GM12873 (cell line): Measurements from ENCODE around the gene SPRR2A.

ENCODE experiments used
- TF ChIP-seq, protein P1 (sequence below): IDR thresholded peaks from 2 replicates; pipeline ENCODE4 v1.5.1; 2012; ENCODE audit warnings: low read depth, mild to moderate bottlenecking, moderate library complexity, low read length, control low read depth; ENCODE audit not compliant: insufficient read depth; ENCODE audit errors: missing control alignments

SPRR2A gene

DNA sequence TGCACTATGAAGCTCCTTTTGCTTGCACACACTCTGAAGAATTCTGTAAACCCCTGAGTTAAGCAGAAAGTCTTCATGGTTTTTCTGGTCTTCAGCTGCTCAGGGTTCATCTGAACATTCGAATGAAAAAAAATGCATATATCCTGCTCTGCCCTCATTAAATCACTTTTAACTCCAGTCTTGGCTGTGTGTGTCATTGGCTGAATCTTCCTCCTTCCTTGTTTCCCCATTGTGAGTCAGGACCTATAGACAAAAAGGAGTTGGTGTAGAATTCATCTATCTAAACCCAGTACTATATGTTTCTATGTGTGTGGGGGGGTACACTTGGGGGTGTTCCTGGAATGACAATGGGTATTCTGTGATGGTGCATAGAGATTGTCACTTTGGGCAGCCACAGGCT is 32.9 kb downstream of the SPRR2A start:
- TF ChIP-seq, protein P1, sequence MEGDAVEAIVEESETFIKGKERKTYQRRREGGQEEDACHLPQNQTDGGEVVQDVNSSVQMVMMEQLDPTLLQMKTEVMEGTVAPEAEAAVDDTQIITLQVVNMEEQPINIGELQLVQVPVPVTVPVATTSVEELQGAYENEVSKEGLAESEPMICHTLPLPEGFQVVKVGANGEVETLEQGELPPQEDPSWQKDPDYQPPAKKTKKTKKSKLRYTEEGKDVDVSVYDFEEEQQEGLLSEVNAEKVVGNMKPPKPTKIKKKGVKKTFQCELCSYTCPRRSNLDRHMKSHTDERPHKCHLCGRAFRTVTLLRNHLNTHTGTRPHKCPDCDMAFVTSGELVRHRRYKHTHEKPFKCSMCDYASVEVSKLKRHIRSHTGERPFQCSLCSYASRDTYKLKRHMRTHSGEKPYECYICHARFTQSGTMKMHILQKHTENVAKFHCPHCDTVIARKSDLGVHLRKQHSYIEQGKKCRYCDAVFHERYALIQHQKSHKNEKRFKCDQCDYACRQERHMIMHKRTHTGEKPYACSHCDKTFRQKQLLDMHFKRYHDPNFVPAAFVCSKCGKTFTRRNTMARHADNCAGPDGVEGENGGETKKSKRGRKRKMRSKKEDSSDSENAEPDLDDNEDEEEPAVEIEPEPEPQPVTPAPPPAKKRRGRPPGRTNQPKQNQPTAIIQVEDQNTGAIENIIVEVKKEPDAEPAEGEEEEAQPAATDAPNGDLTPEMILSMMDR, result no peak

DNA sequence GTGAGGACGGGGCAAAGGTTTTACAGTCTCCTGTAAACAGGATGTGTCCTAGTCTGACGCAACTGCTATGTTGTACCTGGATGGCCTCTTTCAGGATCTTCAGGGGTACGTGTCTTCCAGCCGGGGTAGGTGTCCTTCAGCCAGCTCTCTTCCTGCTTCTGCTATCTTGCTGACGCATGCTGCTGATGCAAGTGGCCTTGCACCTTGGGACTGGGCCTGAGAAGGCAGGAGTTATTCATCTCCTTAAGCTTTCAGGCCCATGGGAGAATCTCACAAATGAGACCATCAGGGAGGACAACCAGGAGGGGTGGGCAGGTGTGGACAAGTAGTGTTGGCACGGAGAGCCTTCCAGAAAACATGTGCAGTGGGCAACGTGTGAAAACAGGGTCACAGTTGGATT is 34.2 kb downstream of the SPRR2A start:
- TF ChIP-seq, protein P1, result no peak
